GM23248 (cell line): Measurements from ENCODE around the gene NEIL1.
"Not testable (repeated sequence)": the region's sequence is repeated elsewhere in the genome, so short reads cannot be mapped to it uniquely, and the experiment has no call there.

Source experiments
- EZH2 ChIP-seq: fragments of 200-600 bp; sonication (generic); IDR thresholded peaks from 2 replicates; pipeline ENCODE4 v1.6.1; 2018; ENCODE audit warnings: antibody characterized with exemption, mild to moderate bottlenecking; ENCODE audit not compliant: insufficient read depth, poor library complexity, severe bottlenecking
- EZH2phosphoT487 ChIP-seq: fragments of 200-600 bp; sonication (generic); IDR thresholded peaks from 2 replicates; pipeline ENCODE4 v1.6.1; 2018; ENCODE audit warnings: antibody characterized with exemption, moderate library complexity, mild to moderate bottlenecking, low read depth; ENCODE audit not compliant: insufficient read depth

DNA sequence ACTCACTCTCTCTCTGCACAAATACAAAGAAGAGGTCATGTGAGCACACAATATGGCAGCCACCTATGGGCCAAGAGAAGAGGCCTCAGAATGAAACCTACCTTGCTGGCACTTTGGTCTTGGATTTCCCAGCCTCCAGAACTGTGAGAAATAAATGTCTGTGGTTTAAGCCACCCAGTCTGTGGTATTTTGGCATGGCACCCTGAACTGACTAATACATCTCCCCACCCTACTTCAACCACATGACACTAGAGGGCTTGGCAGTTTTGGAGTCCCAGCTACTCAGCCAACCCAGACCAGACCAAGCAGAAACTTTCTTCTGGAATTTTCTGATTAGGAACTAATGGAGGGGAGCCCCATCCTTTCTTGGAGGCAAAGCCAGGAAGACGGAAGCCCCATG lies 34.3 kb upstream of the NEIL1 start:
- TF ChIP-seq EZH2phosphoT487, EZH2: not testable (repeated sequence)
